ENCODE data around the gene SLC25A26. TPM values are rescaled to one million over a fixed set of nuclear protein-coding genes. Genes with fewer than 3 reads are reported as not detected.

SLC25A26 gene
- polyA plus RNA-seq, 1 donor (not counting 4 experiments of a cell fraction or from before 2014, with no cell fraction given) = 25.2 TPM

DNA sequence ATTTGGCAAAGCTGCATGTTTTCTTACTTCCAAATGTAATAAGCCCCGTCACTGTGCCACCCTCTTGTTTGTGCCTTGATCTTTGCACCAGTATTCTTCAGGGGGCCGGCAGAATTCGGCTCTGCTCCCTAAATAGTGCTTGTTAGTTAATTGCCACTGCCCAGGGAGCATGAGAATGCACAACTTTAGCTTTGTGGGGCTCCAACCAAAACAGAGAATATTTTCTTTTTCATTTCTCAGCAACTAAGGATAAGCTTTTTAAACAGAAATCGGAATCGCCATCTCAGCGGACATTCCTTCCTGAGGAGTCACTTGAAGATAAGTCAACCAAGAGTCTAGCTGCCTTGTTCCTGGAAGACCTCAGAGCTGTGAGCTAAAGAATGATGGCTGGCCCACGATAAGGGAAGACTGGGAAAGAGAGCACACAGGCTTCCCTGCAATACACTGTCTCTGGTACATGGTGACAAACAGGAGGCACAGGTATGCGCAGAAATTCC is 174.0 kb downstream of the SLC25A26 start:
- H3K4me2 ChIP-seq (ENCODE audit: control insufficient read depth, extremely low read depth, insufficient read depth, low read depth, low read length) = no peak overlapping the region
- TF ChIP-seq EZH2 (IDR thresholded peaks at IDR 0.05; ENCODE audit: low read length) (no peak), CTCF (optimal IDR thresholded peaks at IDR 0.05 in 1 of 3, IDR thresholded peaks at IDR 0.05 in 1 of 3, conservative IDR thresholded peaks at IDR 0.05 in 1 of 3; ENCODE audit: extremely low read depth in 1 of 3, insufficient read depth in 2 of 3, low read length in 3 of 3) (no peak)
- peaks cover 4 to 22% of the 10 kb centered on the region in 2 experiments for H3K36me3 ChIP-seq (ENCODE audit: control insufficient read depth in 2 of 2, extremely low read depth in 1 of 2, insufficient read depth in 2 of 2, low read length in 2 of 2)
- peaks cover 14% of the 10 kb centered on the region for H3K4me1 ChIP-seq (ENCODE audit: control insufficient read depth, extremely low read depth, insufficient read depth, low read length)
- no peak overlapping the region for H3K9ac ChIP-seq (ENCODE audit: control insufficient read depth, extremely low read depth, insufficient read depth, low read length)
- no peaks in the 10 kb centered on the region for H3K9me3 ChIP-seq (ENCODE audit: control insufficient read depth, low read depth, low read length)
- dilution Hi-C loops (cut with MboI; ENCODE audit: extremely low pct_ligation_motif_present, low sequenced_read_pairs) = no loop called here
- no peak overlapping the region for H3K27ac ChIP-seq (ENCODE audit: control insufficient read depth, insufficient read depth, low read length)
- no peaks in the 10 kb centered on the region for H3K9me1 ChIP-seq (ENCODE audit: control insufficient read depth, extremely low read depth, insufficient read depth, low read length)
- H3K79me2 ChIP-seq (ENCODE audit: control insufficient read depth, insufficient read depth, low read length) = no peaks in the 10 kb centered on the region
- H3K27me3 ChIP-seq (ENCODE audit: control insufficient read depth, extremely low read depth, insufficient read depth, low read length) = no peaks in the 10 kb centered on the region
- H2AFZ ChIP-seq (ENCODE audit: control insufficient read depth, low read length) = no peak overlapping the region
- H4K20me1 ChIP-seq (ENCODE audit: control insufficient read depth, extremely low read depth, insufficient read depth, low read length) = no peaks in the 10 kb centered on the region
- no peak for FAIRE-seq
- no peak for DNase-seq (ENCODE audit: low read depth, low spot score)
- H3K4me3 ChIP-seq (ENCODE audit: control insufficient read depth in 2 of 3, extremely low read depth in 1 of 3, insufficient read depth in 2 of 3, low read depth in 1 of 3, low read length in 3 of 3) = no peak overlapping the region

GRCh38 chr3:66395635-66396034 is 174.8 kb downstream of the SLC25A26 start:
- H3K9me1 ChIP-seq (ENCODE audit: control insufficient read depth, extremely low read depth, insufficient read depth, low read length) = no peaks in the 10 kb centered on the region
- H3K79me2 ChIP-seq (ENCODE audit: control insufficient read depth, insufficient read depth, low read length) = no peaks in the 10 kb centered on the region
- DNase-seq (ENCODE audit: low read depth, low spot score) (no peak), FAIRE-seq (no peak)
- H3K27me3 ChIP-seq (ENCODE audit: control insufficient read depth, extremely low read depth, insufficient read depth, low read length) = no peaks in the 10 kb centered on the region
- peaks cover 14% of the 10 kb centered on the region for H3K4me1 ChIP-seq (ENCODE audit: control insufficient read depth, extremely low read depth, insufficient read depth, low read length)
- H3K27ac ChIP-seq (ENCODE audit: control insufficient read depth, insufficient read depth, low read length) = no peak overlapping the region
- peaks cover 4 to 24% of the 10 kb centered on the region in 2 experiments for H3K36me3 ChIP-seq (ENCODE audit: control insufficient read depth in 2 of 2, extremely low read depth in 1 of 2, insufficient read depth in 2 of 2, low read length in 2 of 2)
- H2AFZ ChIP-seq (ENCODE audit: control insufficient read depth, low read length) = no peak overlapping the region
- no peak overlapping the region for H3K9ac ChIP-seq (ENCODE audit: control insufficient read depth, extremely low read depth, insufficient read depth, low read length)
- dilution Hi-C loops (cut with MboI; ENCODE audit: extremely low pct_ligation_motif_present, low sequenced_read_pairs) = no loop called here
- H3K4me3 ChIP-seq (ENCODE audit: control insufficient read depth in 2 of 3, extremely low read depth in 1 of 3, insufficient read depth in 2 of 3, low read depth in 1 of 3, low read length in 3 of 3) = no peak overlapping the region
- H3K4me2 ChIP-seq (ENCODE audit: control insufficient read depth, extremely low read depth, insufficient read depth, low read depth, low read length) = no peak overlapping the region
- no peaks in the 10 kb centered on the region for H4K20me1 ChIP-seq (ENCODE audit: control insufficient read depth, extremely low read depth, insufficient read depth, low read length)
- TF ChIP-seq EZH2 (IDR thresholded peaks at IDR 0.05; ENCODE audit: low read length) = no peak
- no peak for TF ChIP-seq CTCF (optimal IDR thresholded peaks at IDR 0.05 in 1 of 3, IDR thresholded peaks at IDR 0.05 in 1 of 3, conservative IDR thresholded peaks at IDR 0.05 in 1 of 3; ENCODE audit: extremely low read depth in 1 of 3, insufficient read depth in 2 of 3, low read length in 3 of 3)
- no peaks in the 10 kb centered on the region for H3K9me3 ChIP-seq (ENCODE audit: control insufficient read depth, low read depth, low read length)
